ENCODE data around the gene SORBS2. TPM values are rescaled to one million over a fixed set of nuclear protein-coding genes. Genes with fewer than 3 reads are reported as not detected.

SORBS2 gene
- total RNA-seq, 1 donor from 2014 or later = 33.6 TPM

- Mint-ChIP-seq H3K36me3 (ENCODE audit: unreplicated experiment) (no peaks in the 10 kb centered on the region), H3K4me1 (ENCODE audit: unreplicated experiment) (peaks cover 43% of the 10 kb centered on the region), H3K27me3 (ENCODE audit: unreplicated experiment) (no peaks in the 10 kb centered on the region), H3K4me3 (ENCODE audit: unreplicated experiment) (no peak overlapping the region), H3K27ac (ENCODE audit: unreplicated experiment) (no peak overlapping the region), H3K9me3 (ENCODE audit: unreplicated experiment) (no peaks in the 10 kb centered on the region)
- DNase-seq (ENCODE audit: extremely low spot score, unreplicated experiment) = no peak
- TF ChIP-seq CTCF (IDR thresholded peaks at IDR 0.05) = no peak
Measured at GRCh38 chr4:185796176-185796575, 15.8 kb downstream of the SORBS2 start.

DNA sequence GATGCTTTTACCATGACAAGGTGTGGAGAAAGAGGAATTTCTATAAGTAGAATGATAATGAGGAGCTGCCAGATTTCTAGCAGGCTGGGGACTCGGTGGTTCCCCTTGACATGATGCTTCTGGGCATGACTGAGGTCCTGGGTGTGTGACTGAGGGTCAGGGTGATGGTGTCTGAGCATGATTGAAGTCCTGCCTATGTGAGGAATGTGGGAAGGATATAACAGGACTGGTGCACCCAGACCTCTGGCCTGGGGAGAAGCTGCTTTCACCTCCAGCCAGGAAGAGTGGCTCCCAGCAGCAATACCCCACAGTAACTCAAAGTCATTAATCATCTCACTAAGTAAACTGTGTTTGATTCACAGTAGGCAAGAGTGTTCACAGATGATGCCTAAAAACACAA is 17.4 kb downstream of the SORBS2 start:
- no peak for DNase-seq (ENCODE audit: extremely low spot score, unreplicated experiment)
- TF ChIP-seq CTCF (IDR thresholded peaks at IDR 0.05) = no peak
- no peaks in the 10 kb centered on the region for H3K36me3 Mint-ChIP-seq (ENCODE audit: unreplicated experiment)
- no peak overlapping the region for H3K4me3 Mint-ChIP-seq (ENCODE audit: unreplicated experiment)
- no peaks in the 10 kb centered on the region for H3K27me3 Mint-ChIP-seq (ENCODE audit: unreplicated experiment)
- H3K4me1 Mint-ChIP-seq (ENCODE audit: unreplicated experiment) = peaks cover 45% of the 10 kb centered on the region
- H3K9me3 Mint-ChIP-seq (ENCODE audit: unreplicated experiment) = no peaks in the 10 kb centered on the region
- H3K27ac Mint-ChIP-seq (ENCODE audit: unreplicated experiment) = no peak overlapping the region

- no peaks in the 10 kb centered on the region for H3K27me3 Mint-ChIP-seq (ENCODE audit: unreplicated experiment)
- no peak for TF ChIP-seq CTCF (IDR thresholded peaks at IDR 0.05)
Measured at GRCh38 chr4:185793716-185794115, 18.3 kb downstream of the SORBS2 start.

DNA sequence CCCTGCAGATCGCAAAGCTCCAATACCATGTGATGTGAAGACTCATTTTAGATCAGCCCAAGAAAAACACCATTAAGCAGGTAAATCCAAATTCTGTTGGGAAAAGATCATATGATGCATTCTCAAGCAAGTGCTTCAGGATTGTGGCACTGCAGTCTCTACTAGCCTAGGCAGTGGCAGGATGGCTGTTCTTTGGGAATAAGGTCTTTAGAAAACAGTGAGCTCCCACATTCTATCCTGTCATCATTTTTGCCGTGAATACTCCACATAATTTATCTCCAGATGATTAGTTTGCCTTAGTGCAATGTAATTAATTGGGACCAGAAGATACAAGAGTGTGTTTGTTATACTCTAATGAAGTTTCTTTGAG is 18.9 kb downstream of the SORBS2 start:
- no peak for DNase-seq (ENCODE audit: extremely low spot score, unreplicated experiment)
- Mint-ChIP-seq H3K36me3 (ENCODE audit: unreplicated experiment) (no peaks in the 10 kb centered on the region), H3K4me1 (ENCODE audit: unreplicated experiment) (peaks cover 45% of the 10 kb centered on the region), H3K27ac (ENCODE audit: unreplicated experiment) (peak overlapping the region; percentile 95), H3K9me3 (ENCODE audit: unreplicated experiment) (no peaks in the 10 kb centered on the region), H3K4me3 (ENCODE audit: unreplicated experiment) (no peak overlapping the region), H3K27me3 (ENCODE audit: unreplicated experiment) (no peaks in the 10 kb centered on the region)
- TF ChIP-seq CTCF (IDR thresholded peaks at IDR 0.05) = no peak

More at GRCh38 chr4:185793716-185794115, 18.3 kb downstream of the SORBS2 start:
- DNase-seq (ENCODE audit: extremely low spot score, unreplicated experiment) = no peak
- no peaks in the 10 kb centered on the region for H3K9me3 Mint-ChIP-seq (ENCODE audit: unreplicated experiment)
- no peaks in the 10 kb centered on the region for H3K36me3 Mint-ChIP-seq (ENCODE audit: unreplicated experiment)
- H3K4me1 Mint-ChIP-seq (ENCODE audit: unreplicated experiment) = peaks cover 45% of the 10 kb centered on the region
- no peak overlapping the region for H3K4me3 Mint-ChIP-seq (ENCODE audit: unreplicated experiment)
- H3K27ac Mint-ChIP-seq (ENCODE audit: unreplicated experiment) = peak overlapping the region; percentile 81

GRCh38 chr4:185792384-185793115 is 19.4 kb downstream of the SORBS2 start:
- no peak for TF ChIP-seq CTCF (IDR thresholded peaks at IDR 0.05)
- peak; percentile 86 for DNase-seq (ENCODE audit: extremely low spot score, unreplicated experiment)
- Mint-ChIP-seq H3K4me1 (ENCODE audit: unreplicated experiment) (peaks cover 45% of the 10 kb centered on the region), H3K27me3 (ENCODE audit: unreplicated experiment) (no peaks in the 10 kb centered on the region), H3K9me3 (ENCODE audit: unreplicated experiment) (no peaks in the 10 kb centered on the region), H3K4me3 (ENCODE audit: unreplicated experiment) (peak overlapping the region; percentile 51), H3K36me3 (ENCODE audit: unreplicated experiment) (no peaks in the 10 kb centered on the region), H3K27ac (ENCODE audit: unreplicated experiment) (peak overlapping the region; percentile 95)

Measured in osteocyte (in vitro differentiated cells).